HepG2 (cell line): Measurements from ENCODE around the gene S100Z. TPM values are rescaled to one million over a fixed set of nuclear protein-coding genes. Genes with fewer than 3 reads are reported as not detected.

ENCODE experiments used
- ATF4 ChIP-seq, 2 experiments: fragments of 450-650 bp in 1 of 2; sonication (generic) in 1 of 2; formaldehyde crosslinking; IDR thresholded peaks; 2 replicates each; pipeline versions ENCODE4 v1.5.0 to v1.8.0; 2020 to 2022; ENCODE audit warnings: mild to moderate bottlenecking in 1 of 2, missing genetic modification reagents in 1 of 2
- CBX1 ChIP-seq: IDR thresholded peaks from one replicate; pipeline ENCODE4 v1.6.1; 2016; ENCODE audit warnings: antibody characterized with exemption, low read depth
- DPF2 ChIP-seq: sonication (generic); formaldehyde crosslinking; IDR thresholded peaks from 2 replicates; pipeline ENCODE4 v1.4.0; 2020; ENCODE audit warnings: mild to moderate bottlenecking, low read depth, missing genetic modification reagents, borderline replicate concordance
- KLF6 ChIP-seq: IDR thresholded peaks from 2 replicates; pipeline ENCODE4 v1.8.0; 2016; ENCODE audit warnings: missing biosample characterization, missing genetic modification reagents
- LCORL ChIP-seq, 2 experiments: fragments of 450-650 bp in 1 of 2; sonication (generic) in 1 of 2; formaldehyde crosslinking in 1 of 2; IDR thresholded peaks; 2 replicates each; pipeline versions ENCODE4 v1.5.0 to v1.6.1; 2017 to 2020; ENCODE audit warnings: antibody characterized with exemption in 1 of 2, missing genetic modification reagents in 1 of 2
- PCBP2 ChIP-seq: fragments of 200-400 bp; formaldehyde crosslinking; optimal IDR thresholded peaks from 2 replicates; pipeline ENCODE3; 2018; ENCODE audit warnings: low read length, low read depth; ENCODE audit not compliant: poor library complexity, severe bottlenecking
- SAP130 ChIP-seq: IDR thresholded peaks from 2 replicates; pipeline ENCODE4 v1.6.1; 2016; ENCODE audit warnings: low read depth
- YEATS2 ChIP-seq: sonication (generic); formaldehyde crosslinking; IDR thresholded peaks from 2 replicates; pipeline ENCODE4 v1.4.0; 2020; ENCODE audit warnings: missing genetic modification reagents, borderline replicate concordance
- ZNF446 ChIP-seq: sonication (generic); formaldehyde crosslinking; IDR thresholded peaks from 2 replicates; pipeline ENCODE4 v1.5.0; 2020; ENCODE audit warnings: mild to moderate bottlenecking, missing genetic modification reagents
- ZNF563 ChIP-seq: sonication (generic); formaldehyde crosslinking; IDR thresholded peaks from 2 replicates; pipeline ENCODE4 v1.8.0; 2022; ENCODE audit warnings: mild to moderate bottlenecking, moderate library complexity, missing genetic modification reagents
- ZNF841 ChIP-seq: sonication (generic); formaldehyde crosslinking; IDR thresholded peaks from 2 replicates; pipeline ENCODE4 v1.8.1; 2023; ENCODE audit warnings: missing genetic modification reagents, borderline replicate concordance
- polyA plus RNA-seq, 8 experiments: library from polyadenylated mRNA; depleted of rRNA in 3 of 8; stranded (reverse) in 7 of 8; unstranded in 1 of 8; fragments of >200 nt; fragmentation: Illumina TruSeq in 4 of 8; extraction: Trizol in 4 of 8; gene quantifications; 2 replicates each; pipeline versions ENCODE4 v1.2.1 to v1.2.3, GENCODE V29; 2011 to 2016; ENCODE audit warnings: low read depth in 4 of 8, missing spikeins in 1 of 8, mixed read lengths in 1 of 8; ENCODE audit not compliant: insufficient read depth in 1 of 8
- total RNA-seq, 5 experiments: library from RNA; depleted of rRNA; stranded (reverse); fragments of >200 nt; fragmentation: Illumina TruSeq; extraction: Trizol; gene quantifications; 2 replicates each; pipeline ENCODE4 v1.2.3, GENCODE V29; 2016; ENCODE audit warnings: low read depth in 1 of 5
- TF ChIP-seq, protein P1 (sequence below): sonication (generic); formaldehyde crosslinking; IDR thresholded peaks from 2 replicates; pipeline ENCODE4 v1.5.1; 2020; ENCODE audit warnings: missing genetic modification reagents, mild to moderate bottlenecking, borderline replicate concordance
- TF ChIP-seq, protein P2 (sequence below): sonication (generic); formaldehyde crosslinking; IDR thresholded peaks from 2 replicates; pipeline ENCODE4 v1.4.0; 2020; ENCODE audit warnings: low read depth, mild to moderate bottlenecking, missing genetic modification reagents
- TF ChIP-seq, protein P3 (sequence below): sonication (generic); formaldehyde crosslinking; IDR thresholded peaks from 2 replicates; pipeline ENCODE4 v1.5.1; 2020; ENCODE audit warnings: mild to moderate bottlenecking, missing genetic modification reagents, moderate library complexity
- TF ChIP-seq, protein P4 (sequence below): sonication (generic); formaldehyde crosslinking; IDR thresholded peaks from 2 replicates; pipeline ENCODE4 v1.5.1; 2020; ENCODE audit warnings: mild to moderate bottlenecking, missing genetic modification reagents

S100Z gene
- total and polyA plus RNA-seq, 2 of the 13 experiments (the other 11 are each of a cell fraction or from before 2014, with no cell fraction given), result 0.22 TPM; not detected in 1

DNA sequence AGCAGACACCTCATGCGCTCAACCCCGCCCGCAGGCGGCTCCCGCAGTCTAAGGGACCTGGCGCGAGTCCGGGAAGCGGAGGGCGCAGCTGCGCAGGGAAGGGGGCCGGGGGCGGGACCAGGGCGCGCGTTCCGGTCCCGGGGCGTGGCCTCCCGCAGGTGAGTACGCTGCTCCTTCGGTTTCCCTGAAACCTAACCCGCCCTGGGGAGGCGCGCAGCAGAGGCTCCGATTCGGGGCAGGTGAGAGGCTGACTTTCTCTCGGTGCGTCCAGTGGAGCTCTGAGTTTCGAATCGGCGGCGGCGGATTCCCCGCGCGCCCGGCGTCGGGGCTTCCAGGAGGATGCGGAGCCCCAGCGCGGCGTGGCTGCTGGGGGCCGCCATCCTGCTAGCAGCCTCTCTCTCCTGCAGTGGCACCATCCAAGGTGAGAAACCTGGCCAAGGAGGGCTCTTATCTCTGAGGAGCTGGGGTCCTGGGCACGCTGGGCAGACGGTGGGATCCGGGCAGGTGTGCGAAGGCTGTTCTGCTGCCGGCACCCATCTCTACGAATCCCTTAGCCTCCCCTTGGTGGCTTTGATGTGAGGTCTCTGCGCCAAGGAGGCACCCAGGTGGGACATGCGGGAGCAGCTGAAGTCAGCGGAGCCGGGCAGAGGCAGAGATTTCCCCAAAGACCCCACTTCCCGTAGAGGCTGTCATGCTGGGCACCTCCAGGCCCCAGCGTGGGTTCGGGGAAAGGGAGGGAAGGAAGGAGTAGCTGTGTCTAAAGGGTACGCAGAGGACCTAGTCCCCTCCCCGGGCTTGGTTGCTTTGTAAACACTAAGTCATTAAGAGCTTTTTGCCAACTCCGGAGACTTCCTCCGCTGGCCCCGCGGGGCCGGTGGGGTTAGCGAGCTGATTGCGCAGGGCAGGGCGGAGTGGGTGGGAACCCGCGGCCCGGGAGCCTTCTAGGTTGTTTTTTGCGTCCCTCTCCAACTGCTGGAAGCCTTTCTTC, 30.7 kb upstream of the S100Z start, which contains the start of gene F2RL1 (continued):
- TF ChIP-seq LCORL (IDR thresholded peaks at IDR 0.05) (no peak), LCORL (CRISPR knock-in tag; IDR thresholded peaks at IDR 0.05) (peak; percentile 42; the same call in 1 of the 2 replicates), ZNF563 (CRISPR knock-in tag) (no peak), KLF6 (CRISPR knock-in tag) (no peak), SAP130 (CRISPR knock-in tag) (peak; percentile 61), CBX1 (no peak), YEATS2 (peak; percentile 54; the same call in 1 of the 2 replicates), DPF2 (CRISPR knock-in tag) (no peak), ZNF446 (CRISPR knock-in tag) (no peak), ATF4 (CRISPR knock-in tag; IDR thresholded peaks at IDR 0.05) (peak in 1 of 2 experiments; percentile 42; a peak in 1 of 4 replicates), ZNF841 (CRISPR knock-in tag) (no peak), PCBP2 (no peak)
- TF ChIP-seq, protein P1, sequence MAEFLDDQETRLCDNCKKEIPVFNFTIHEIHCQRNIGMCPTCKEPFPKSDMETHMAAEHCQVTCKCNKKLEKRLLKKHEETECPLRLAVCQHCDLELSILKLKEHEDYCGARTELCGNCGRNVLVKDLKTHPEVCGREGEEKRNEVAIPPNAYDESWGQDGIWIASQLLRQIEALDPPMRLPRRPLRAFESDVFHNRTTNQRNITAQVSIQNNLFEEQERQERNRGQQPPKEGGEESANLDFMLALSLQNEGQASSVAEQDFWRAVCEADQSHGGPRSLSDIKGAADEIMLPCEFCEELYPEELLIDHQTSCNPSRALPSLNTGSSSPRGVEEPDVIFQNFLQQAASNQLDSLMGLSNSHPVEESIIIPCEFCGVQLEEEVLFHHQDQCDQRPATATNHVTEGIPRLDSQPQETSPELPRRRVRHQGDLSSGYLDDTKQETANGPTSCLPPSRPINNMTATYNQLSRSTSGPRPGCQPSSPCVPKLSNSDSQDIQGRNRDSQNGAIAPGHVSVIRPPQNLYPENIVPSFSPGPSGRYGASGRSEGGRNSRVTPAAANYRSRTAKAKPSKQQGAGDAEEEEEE, result no peak
- TF ChIP-seq, protein P2, sequence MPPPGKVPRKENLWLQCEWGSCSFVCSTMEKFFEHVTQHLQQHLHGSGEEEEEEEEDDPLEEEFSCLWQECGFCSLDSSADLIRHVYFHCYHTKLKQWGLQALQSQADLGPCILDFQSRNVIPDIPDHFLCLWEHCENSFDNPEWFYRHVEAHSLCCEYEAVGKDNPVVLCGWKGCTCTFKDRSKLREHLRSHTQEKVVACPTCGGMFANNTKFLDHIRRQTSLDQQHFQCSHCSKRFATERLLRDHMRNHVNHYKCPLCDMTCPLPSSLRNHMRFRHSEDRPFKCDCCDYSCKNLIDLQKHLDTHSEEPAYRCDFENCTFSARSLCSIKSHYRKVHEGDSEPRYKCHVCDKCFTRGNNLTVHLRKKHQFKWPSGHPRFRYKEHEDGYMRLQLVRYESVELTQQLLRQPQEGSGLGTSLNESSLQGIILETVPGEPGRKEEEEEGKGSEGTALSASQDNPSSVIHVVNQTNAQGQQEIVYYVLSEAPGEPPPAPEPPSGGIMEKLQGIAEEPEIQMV (CRISPR knock-in tag), result no peak
- TF ChIP-seq, protein P3, sequence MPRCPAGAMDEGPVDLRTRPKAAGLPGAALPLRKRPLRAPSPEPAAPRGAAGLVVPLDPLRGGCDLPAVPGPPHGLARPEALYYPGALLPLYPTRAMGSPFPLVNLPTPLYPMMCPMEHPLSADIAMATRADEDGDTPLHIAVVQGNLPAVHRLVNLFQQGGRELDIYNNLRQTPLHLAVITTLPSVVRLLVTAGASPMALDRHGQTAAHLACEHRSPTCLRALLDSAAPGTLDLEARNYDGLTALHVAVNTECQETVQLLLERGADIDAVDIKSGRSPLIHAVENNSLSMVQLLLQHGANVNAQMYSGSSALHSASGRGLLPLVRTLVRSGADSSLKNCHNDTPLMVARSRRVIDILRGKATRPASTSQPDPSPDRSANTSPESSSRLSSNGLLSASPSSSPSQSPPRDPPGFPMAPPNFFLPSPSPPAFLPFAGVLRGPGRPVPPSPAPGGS (CRISPR knock-in tag), result peak; percentile 58; the same call in 1 of the 2 replicates
- TF ChIP-seq, protein P4, sequence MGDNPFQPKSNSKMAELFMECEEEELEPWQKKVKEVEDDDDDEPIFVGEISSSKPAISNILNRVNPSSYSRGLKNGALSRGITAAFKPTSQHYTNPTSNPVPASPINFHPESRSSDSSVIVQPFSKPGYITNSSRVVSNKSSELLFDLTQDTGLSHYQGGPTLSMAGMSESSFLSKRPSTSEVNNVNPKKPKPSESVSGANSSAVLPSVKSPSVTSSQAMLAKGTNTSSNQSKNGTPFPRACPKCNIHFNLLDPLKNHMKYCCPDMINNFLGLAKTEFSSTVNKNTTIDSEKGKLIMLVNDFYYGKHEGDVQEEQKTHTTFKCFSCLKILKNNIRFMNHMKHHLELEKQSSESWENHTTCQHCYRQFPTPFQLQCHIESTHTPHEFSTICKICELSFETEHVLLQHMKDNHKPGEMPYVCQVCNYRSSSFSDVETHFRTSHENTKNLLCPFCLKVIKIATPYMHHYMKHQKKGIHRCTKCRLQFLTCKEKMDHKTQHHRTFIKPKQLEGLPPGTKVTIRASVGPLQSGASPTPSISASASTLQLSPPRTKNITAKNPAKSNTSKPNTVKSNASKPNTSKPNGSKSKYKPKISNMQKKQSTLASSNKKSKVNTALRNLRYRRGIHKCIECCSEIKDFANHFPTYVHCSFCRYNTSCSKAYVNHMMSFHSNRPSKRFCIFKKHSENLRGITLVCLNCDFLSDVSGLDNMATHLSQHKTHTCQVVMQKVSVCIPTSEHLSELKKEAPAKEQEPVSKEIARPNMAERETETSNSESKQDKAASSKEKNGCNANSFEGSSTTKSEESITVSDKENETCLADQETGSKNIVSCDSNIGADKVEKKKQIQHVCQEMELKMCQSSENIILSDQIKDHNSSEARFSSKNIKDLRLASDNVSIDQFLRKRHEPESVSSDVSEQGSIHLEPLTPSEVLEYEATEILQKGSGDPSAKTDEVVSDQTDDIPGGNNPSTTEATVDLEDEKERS, result no peak
